Stimulated activated CD4-positive, alpha-beta T cell treated with anti-CD3 and anti-CD28 coated beads, Interleukin-4, amount 100 ng/mL, for 48 hours (primary cell): ENCODE data around the gene STIP1.
A peak's percentile ranks its signal among the peaks of the same experiment; 100 is the strongest.

Experiments
- DNase-seq, 2 donors: peaks; one replicate each; pipeline ENCODE4 v3.0.0-alpha.2; 2020; ENCODE audit warnings: low read depth in 2 of 2

Gene STIP1

GRCh38 chr11:64198511-64198910 lies 12.5 kb downstream of the STIP1 start:
- DNase-seq, result no peak

- DNase-seq, result no peak
Measured at GRCh38 chr11:64201543-64201942, 15.6 kb downstream of the STIP1 start.

- no peak for DNase-seq
Measured at GRCh38 chr11:64202992-64203391, 17.0 kb downstream of the STIP1 start.

GRCh38 chr11:64203421-64204079 lies 17.6 kb downstream of the STIP1 start:
- DNase-seq, result no peak

- no peak for DNase-seq
Measured at GRCh38 chr11:64204080-64204440, 18.1 kb downstream of the STIP1 start.

GRCh38 chr11:64204464-64204989 lies 18.6 kb downstream of the STIP1 start:
- DNase-seq, result peak; percentile 63 to 70

- peak; percentile 63 to 72 for DNase-seq
Measured at GRCh38 chr11:64206457-64207255, 20.7 kb downstream of the STIP1 start, which contains the start of gene FERMT3. Gene FERMT3 (plus strand): TSS chr11:64206721. CDS start chr11:64207365, 644 bp downstream.

GRCh38 chr11:64207256-64208085 lies 21.5 kb downstream of the STIP1 start:
- DNase-seq, result peak; percentile 68 to 84

- DNase-seq, result no peak
Measured at GRCh38 chr11:64208086-64208795, 22.3 kb downstream of the STIP1 start.

GRCh38 chr11:64208796-64209562 lies 23.0 kb downstream of the STIP1 start:
- DNase-seq, result no peak

GRCh38 chr11:64209563-64209843 lies 23.5 kb downstream of the STIP1 start:
- DNase-seq, result no peak

- no peak for DNase-seq
Measured at GRCh38 chr11:64210301-64211020, 24.5 kb downstream of the STIP1 start.

GRCh38 chr11:64211181-64211872 lies 25.4 kb downstream of the STIP1 start:
- no peak for DNase-seq

- no peak for DNase-seq
Measured at GRCh38 chr11:64216879-64217278, 30.9 kb downstream of the STIP1 start.

GRCh38 chr11:64218628-64219353 lies 32.8 kb downstream of the STIP1 start:
- DNase-seq, result no peak

- no peak for DNase-seq
Measured at GRCh38 chr11:64219354-64219684, 33.3 kb downstream of the STIP1 start.

- no peak for DNase-seq
Measured at GRCh38 chr11:64219755-64220154, 33.8 kb downstream of the STIP1 start.

GRCh38 chr11:64220271-64220670 lies 34.3 kb downstream of the STIP1 start:
- no peak for DNase-seq

GRCh38 chr11:64220798-64221197 lies 34.8 kb downstream of the STIP1 start:
- DNase-seq, result no peak
